ENCODE results near the gene DPP6.

DPP6 gene

GRCh38 chr7:154744256-154744860, 692.2 kb downstream of the DPP6 start:
- DNase-seq, result peak; percentile 1

GRCh38 chr7:154744861-154745258, 692.7 kb downstream of the DPP6 start:
- no peak for DNase-seq

DNA sequence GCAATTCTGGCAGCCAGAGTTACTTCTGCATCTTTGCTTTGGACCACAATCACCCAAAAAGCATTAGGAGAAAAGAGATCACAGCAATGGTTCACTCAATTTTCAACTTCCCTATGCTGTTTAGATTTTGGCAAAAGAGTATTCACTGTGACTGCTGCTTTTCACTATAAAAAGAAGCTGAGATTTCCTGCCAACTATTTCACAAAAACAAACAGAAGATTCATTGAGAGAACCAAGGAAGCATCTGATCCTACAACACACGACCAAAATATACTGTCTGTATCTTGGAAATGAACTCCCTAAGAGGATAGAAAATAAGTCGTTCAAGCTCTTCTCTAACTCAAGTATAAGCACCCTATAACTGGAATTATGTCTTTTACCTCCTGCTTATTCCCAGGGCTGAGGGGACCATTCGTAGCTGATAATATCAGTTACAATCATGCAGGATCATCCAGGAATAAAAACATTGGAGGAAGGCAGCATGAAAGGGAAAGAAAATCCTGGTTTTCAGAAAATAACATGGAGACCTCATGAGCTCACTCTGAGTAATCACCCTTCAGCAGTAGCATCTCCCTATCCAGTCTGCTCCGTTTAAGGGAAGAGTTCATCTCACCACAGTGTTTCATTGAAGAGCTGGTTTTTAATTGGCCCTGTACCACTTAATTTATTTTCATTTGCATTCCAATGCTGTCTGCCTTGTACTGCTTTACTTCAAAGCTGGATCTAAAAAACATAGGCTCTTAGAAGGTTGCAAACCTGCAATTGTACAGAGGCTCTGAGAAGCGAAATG, 694.6 kb downstream of the DPP6 start:
- DNase-seq, result no peak

DNA sequence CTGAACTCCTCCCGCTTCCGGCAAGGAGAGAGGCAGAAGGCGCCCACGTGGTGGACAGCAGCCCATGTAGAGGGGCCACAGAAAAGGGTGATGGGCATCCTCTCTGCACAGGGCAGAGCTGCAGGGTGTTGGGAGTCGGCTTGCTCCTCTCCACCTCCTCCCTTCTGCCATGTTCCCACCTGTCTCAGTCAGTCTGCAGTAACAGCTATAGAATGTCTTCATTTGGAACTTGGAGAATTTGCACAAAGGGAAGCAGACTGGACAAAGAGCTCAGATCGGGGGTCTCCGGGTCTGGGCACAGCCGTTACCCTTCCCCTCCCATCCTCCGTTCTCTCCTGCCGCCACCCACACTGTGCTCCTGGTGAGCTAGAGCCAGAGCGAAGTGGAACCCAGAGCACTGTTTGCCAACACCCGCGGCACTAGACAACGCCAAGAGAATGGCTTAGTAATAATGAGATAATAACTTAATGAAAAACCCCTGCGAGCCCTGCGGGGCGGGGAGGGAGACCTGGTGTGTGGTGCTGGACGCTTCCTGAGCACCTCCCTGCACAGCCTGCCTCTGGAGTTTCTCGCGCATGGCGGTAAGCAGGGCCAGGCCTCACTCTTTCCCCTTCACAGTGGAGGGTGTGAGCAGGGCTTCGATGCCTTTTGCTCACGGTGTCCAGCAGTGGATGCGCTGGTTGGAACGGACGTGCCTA, 696.0 kb downstream of the DPP6 start:
- no peak for DNase-seq

DNA sequence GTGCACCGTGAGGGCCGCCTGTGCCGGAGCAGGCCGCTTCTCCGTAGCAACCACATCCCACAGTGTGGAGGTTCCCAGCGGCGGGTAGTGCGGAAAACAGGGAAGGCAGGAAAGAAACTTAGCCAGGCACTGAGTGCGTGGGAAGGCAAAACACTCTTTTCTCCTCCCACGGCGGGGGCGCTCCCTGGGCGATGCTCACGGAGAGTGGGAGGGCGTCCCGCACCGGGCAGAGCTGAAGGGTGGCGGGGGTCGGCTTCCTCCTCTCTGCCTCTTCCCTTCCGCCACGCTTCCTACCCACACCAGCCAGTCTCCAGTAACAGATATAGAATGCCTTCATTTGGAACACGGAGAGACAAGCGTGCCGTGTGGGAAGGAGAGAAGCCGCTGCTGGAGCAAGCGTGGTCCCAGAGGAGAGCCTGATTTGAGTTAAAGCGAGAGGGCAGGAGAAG, 698.2 kb downstream of the DPP6 start:
- no peak for DNase-seq

DNA sequence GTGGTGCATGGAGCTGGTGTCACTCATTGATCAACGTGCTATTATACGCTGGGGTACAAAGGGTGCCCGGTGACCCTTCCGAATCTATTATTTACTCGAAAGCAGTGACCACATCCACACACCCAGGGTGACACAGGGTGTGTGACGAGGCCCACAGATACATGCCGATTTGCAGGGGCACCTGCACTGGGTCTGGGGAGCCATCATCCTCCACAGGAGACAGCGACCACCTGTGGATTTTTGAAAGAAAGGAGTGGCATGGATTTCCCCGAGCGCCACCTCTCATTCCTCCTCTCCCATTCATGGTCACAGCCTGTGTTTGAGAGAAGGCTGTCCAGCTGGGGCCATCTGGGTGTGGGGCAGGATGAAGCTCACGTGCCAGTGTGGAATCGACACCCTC, 701.0 kb downstream of the DPP6 start:
- no peak for DNase-seq

DNA sequence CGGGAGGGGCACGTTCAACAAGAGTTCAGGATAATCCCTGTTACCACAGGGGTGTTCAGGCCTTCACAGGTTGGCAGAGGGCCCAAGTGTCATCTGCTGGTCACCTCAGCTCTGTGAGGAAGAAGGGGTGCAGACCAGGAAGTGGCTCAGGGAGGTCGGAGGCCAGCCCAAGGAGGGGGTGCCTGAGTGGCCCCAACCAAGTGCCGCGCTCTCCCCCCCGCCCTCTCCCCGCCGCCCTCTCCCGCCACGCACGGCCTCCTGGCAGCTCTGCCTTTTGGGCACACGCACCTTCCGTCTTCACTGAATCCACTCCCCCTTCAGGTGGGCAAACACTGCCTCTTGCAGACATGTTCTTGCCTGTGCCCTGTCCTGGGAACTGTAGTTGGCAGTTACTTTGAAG, 705.6 kb downstream of the DPP6 start:
- no peak for DNase-seq

DNA sequence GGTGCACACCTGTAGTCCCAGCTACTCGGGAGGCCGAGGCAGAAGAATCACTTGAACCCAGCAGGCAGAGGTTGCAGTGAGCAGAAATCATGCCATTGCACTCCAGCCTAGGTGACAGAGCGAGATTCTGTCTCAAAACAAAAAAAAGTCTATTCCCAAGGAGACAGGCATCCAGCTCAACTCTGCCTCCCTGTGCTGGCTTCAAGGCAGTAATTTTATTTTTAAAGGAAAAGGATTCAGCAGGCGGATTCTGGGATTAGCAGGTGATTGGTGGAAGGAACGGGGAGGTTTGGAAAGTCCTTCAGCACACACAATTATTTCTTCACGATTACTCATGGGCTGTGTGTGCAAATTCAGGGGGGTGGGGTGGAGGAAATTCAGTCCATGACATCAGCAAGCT, 707.8 kb downstream of the DPP6 start:
- no peak for DNase-seq

DNA sequence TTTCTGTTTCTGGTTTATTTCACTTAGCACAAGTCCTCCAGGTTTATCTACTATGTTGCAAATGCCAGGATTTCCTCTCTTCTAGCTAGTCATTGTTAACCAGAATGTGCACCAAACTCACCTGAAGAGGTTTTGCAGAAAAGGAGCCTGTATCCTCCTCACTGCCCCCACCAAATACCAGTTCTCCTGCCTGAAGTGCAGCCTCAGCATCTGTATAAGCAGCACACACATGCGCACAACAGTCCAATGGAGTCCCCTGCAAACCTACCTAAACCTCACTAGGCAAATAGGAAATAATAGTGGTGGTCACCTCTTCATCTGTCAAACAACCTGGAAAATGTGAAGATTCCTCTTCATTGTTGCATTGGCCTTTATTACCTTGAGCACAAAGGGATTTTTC, 712.9 kb downstream of the DPP6 start:
- DNase-seq, result no peak

GRCh38 chr7:154767142-154767541, 714.9 kb downstream of the DPP6 start:
- DNase-seq, result no peak

GRCh38 chr7:154767821-154768415, 715.7 kb downstream of the DPP6 start:
- DNase-seq, result no peak

GRCh38 chr7:154769001-154769400, 716.8 kb downstream of the DPP6 start:
- DNase-seq, result no peak

DNA sequence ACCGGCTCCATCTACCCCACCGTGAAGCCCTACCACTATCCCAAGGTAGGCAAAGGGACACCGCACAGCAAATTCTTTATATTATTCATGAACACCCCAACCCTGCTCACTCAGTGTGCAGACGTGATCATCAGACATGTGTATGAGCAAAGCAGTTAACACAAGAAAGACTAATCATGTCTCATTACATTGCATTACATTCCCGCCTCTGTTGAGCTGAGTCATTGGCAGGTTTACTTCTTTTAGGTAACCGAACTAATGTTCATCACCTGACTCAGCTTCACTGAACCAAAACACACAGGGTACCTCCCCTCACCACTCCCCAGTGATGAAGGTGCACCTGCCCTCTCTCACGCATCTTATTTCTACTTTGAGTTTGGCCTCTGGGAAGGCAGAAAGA, 717.3 kb downstream of the DPP6 start:
- no peak for DNase-seq

DNA sequence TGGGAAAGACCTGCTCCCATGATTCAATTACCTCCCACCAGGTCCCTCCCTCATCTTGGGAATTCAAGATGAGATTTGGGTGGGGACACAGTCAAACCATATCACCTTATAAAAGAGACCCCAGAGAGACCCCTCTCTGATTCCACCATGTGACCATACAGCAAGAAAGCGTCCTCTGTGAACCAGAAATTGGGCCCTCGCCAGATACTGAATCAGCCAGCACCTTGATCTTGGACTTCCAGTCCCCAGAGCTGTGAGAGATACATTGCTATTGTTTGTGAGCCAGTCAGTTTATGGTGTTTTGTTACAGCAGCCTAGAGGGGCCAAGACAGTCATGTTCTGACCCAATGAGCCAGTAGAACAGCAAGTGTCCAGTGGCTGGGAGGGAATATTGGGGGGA, 718.2 kb downstream of the DPP6 start:
- DNase-seq, result no peak

GRCh38 chr7:154770962-154771361, 718.8 kb downstream of the DPP6 start:
- DNase-seq, result no peak

DNA sequence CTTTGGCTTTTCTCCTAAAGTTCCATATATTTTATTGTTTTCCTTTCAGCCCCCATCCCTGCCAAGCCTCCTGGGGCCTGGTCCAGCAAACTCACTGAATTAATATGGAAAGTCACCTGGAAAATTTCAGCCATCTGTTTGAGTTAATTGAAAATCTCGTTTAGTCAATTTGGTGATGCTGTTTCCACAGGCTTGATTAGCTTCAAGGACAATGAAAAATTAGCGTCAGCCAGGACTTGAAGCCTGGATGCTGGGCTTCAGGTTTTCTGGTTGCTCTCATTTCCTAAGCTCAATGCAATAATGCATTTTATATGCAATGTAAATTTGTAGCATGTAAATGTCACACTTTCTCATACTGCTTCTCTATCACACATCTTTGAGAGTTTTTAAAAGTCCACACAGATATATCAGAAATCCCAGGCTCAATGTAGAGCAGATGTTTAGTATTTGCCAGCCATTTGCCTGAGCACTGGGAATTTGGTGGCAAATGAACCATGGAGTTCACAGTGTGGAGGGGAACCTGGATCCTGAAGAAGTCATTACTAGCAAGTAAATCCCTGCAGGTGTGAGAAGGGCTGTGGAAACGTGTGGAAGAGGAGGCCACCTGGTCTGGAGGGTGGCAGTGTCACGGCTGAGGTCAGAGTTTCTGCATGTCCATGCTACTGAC, 722.2 kb downstream of the DPP6 start:
- no peak for DNase-seq

DNA sequence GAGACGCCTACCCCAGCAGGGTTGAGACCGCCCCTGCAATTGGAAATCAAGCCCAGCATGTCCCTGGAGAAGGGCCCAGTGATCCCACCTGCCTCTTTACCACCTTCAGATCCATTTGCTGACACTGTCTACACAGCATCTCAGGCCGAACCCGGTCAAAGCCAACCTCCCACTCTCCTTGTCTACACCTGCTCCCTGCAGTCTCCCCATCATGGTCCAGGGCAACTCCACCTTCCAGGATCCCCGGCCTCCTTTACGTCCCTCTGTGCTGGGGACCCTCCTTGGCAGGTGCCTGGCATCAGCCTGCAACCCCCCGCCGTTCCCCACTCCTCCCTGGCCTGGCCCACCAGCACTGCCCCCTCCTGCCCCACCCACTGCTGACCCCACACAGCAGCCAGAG, 723.5 kb downstream of the DPP6 start:
- no peak for DNase-seq

DNA sequence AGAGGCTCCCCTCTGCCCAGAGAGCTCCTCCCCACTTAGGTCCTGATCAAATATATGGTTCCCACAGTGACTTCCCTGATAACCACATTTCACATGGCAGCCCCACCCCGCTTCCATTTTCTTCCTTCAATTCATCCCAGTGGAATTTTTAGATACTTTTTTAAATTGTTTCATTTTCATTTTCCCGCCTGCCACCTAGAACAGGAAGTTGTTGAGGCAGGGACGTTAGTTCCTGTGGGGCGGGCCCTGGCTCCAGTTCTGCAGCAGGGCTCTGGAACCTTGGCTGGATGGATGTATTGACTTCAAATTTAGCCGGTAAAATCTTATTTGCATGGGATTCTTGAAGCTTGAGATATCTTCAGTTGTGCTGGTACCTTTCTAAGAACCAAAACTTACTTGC, 724.2 kb downstream of the DPP6 start:
- no peak for DNase-seq

DNA sequence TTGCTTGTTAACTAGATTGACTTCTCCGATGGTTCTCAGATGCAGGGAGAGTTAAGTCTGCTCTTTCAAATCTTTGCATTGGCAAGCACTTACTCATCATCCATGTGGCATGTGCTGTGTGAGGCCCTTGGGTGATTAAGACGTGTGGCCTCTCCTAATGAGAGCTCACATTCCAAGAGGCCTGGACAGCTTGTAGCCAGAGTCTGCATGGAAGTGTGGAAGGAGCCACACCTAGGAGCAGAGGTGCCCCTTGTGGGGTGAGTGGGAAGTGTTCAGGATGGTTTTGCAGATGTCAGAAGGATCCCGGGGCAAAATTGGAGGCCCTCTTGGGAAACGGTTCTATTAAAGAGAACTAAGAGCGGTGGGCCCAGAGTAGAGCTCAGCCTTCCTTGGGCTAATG, 724.8 kb downstream of the DPP6 start:
- no peak for DNase-seq

DNA sequence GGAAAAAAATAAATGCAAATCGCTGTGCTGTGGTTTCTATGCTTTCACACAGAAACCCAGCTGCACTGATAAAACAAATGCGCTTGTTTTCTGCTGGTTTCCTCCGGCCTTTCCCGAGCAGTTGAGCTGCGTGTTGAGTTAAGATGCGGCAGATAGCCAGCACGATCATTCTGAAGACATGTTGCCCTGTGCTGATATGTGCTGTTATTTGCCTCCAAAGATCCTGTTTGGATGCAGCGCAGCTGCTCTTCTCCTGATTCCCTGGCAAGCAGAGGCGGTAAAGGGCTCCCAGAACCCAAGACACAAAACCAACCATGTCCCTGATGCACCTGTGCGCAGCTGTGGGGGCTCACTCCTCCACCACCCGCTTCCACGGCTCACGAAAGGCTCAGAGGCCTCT, 725.3 kb downstream of the DPP6 start:
- no peak for DNase-seq

GRCh38 chr7:154777908-154778307, 725.7 kb downstream of the DPP6 start:
- no peak for DNase-seq

- DNase-seq, result no peak
These were observed 729.4 kb downstream of the DPP6 start for GRCh38 chr7:154781369-154782303.
